ENCODE results near the gene FOXP1. TPM values are rescaled to one million over a fixed set of nuclear protein-coding genes. Genes with fewer than 3 reads are reported as not detected.
A peak's percentile ranks its signal among the peaks of the same experiment; 100 is the strongest.

The FOXP1 gene
- total RNA-seq, 4 donors from 2014 or later: 103 to 173 (median 140) TPM

DNA sequence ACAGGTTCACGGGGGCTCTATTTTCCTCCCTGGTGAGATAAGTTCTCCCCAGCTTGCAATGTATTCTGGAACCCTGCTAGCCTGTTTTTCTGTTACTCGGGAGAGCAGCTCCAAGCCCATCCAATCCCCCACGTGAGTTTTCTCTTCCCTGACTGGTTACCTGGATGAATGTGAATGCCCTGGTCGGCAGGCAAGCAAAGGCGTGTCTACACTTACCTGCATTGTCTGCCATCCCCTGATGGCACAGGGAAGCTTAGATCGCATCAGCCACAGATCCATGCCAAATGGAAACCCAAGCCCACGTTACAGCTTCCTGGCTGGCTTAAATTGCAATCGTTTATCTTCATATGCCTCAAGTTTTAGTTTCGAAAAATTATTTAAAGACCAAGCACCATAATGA lies 149.9 kb downstream of the FOXP1 start:
- Histone ChIP-seq H3K4me1 (peaks cover 0 to 8% (median 0%) of the 10 kb centered on the region in 4 donors), H3K9me3 (no peaks in the 10 kb centered on the region), H3K27me3 (no peaks in the 10 kb centered on the region), H3K27ac (no peak overlapping the region), H3K36me3 (no peaks in the 10 kb centered on the region), H3K4me3 (no peak overlapping the region)
- DNase-seq: no peak
- no peak for TF ChIP-seq POLR2A (IDR thresholded peaks at IDR 0.05)
- TF ChIP-seq, protein P1, sequence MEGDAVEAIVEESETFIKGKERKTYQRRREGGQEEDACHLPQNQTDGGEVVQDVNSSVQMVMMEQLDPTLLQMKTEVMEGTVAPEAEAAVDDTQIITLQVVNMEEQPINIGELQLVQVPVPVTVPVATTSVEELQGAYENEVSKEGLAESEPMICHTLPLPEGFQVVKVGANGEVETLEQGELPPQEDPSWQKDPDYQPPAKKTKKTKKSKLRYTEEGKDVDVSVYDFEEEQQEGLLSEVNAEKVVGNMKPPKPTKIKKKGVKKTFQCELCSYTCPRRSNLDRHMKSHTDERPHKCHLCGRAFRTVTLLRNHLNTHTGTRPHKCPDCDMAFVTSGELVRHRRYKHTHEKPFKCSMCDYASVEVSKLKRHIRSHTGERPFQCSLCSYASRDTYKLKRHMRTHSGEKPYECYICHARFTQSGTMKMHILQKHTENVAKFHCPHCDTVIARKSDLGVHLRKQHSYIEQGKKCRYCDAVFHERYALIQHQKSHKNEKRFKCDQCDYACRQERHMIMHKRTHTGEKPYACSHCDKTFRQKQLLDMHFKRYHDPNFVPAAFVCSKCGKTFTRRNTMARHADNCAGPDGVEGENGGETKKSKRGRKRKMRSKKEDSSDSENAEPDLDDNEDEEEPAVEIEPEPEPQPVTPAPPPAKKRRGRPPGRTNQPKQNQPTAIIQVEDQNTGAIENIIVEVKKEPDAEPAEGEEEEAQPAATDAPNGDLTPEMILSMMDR (IDR thresholded peaks at IDR 0.05): no peak

DNA sequence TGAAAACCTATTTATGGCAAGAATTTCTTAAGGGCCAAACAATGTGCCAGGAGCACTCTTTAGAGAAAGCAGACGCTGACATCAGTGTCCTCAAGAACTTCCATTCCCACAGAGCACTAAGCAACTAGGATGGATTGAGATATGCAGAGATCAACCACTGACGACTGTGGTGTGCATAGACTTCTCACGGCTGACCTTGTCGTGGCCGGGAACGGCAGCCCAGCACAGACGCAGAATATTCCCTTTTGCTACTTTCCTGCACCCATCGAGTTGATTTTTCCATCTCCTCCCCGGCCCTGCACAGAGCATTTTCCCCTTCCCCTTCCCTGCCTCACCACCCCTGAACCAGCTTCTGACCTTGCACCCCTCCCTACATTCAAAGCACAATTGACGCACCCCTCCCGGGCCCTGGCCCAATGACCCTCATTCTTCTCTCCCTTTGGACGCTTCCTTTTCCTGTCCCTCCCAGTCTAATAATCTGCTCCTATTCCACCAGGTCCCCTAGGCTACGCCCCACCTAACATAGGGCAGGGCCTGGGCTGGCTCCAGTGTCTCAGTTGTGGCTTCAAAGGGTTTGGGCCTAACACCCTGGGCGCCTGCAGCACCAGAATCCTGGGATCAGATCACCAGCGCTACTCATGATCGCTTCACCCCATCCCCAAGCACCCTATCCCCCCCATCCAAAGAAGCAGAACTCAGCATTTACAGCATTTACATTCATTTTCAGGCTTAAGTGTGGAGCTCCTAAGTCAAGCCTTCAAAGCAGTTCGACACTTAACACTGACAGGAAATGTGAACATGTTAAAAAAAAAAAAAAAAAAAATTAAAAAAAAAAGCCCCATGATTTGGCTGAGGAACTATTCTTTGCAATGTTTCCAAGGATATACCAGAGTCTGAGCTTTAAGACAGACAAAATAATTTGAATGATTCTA lies 151.2 kb downstream of the FOXP1 start:
- Histone ChIP-seq H3K4me1 (peaks cover 0 to 17% (median 0%) of the 10 kb centered on the region in 4 donors), H3K27ac (peak overlapping the region in 1 of 4 donors; percentile 33), H3K9me3 (no peaks in the 10 kb centered on the region), H3K4me3 (no peak overlapping the region), H3K36me3 (no peaks in the 10 kb centered on the region), H3K27me3 (no peaks in the 10 kb centered on the region)
- no peak for TF ChIP-seq POLR2A (IDR thresholded peaks at IDR 0.05)
- TF ChIP-seq, protein P1 (IDR thresholded peaks at IDR 0.05): no peak
- no peak for DNase-seq

DNA sequence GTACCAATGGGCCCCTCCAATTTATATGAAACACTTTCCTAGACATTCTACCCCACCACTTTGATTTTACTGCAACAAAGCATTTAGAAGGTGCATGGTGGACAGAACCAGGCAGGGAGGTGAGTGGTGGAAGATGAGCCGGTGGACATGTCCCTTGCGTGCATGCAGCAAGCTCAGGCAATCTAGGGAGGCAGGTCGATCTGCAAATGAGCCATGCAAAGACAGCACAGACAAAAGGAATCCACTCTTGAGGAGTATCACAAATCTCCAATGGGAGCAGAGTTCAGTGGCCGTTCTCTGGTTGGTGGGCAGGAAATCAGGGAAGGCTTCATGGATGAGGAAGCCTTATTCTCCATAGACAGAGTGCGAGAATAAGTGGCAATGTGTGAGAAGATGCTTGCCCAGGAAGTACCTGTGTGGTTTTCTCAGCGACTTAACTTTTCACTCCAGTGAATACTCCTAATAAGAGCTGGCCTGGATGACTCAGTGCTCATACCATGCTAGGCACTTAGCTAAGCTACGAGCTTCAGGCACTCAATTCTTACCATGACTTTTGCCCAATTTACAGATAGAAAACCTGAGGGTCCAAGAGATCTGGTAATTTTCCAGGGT lies 152.5 kb downstream of the FOXP1 start:
- Histone ChIP-seq H3K36me3 (no peaks in the 10 kb centered on the region), H3K27ac (peak overlapping the region in 1 of 4 donors; percentile 5), H3K4me3 (no peak overlapping the region), H3K4me1 (peaks cover 0 to 17% (median 0%) of the 10 kb centered on the region in 4 donors), H3K9me3 (no peaks in the 10 kb centered on the region), H3K27me3 (no peaks in the 10 kb centered on the region)
- TF ChIP-seq POLR2A (IDR thresholded peaks at IDR 0.05): no peak
- TF ChIP-seq, protein P1 (IDR thresholded peaks at IDR 0.05): no peak
- no peak for DNase-seq

DNA sequence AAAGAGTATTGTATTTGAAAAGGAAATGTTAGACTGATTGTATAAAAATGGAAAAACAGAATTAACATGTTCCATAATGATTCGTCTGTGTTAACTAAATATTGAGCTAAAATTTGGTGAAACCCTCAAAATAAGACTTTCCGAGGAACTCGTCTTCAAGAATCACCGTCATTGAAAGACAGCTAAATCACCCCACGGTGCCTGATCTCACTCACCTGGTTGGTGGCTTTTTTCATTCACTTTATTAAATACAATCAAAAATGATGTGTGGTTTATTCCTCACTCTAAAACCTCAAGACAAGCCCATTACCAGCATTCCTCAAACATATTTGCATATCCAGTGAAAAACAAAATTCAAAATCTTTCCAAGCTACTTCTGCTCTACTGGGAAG lies 153.9 kb downstream of the FOXP1 start:
- Histone ChIP-seq H3K36me3 (no peaks in the 10 kb centered on the region), H3K9me3 (no peaks in the 10 kb centered on the region), H3K4me1 (peaks cover 0 to 17% (median 0%) of the 10 kb centered on the region in 4 donors), H3K27ac (peak overlapping the region in 1 of 4 donors; percentile 50), H3K4me3 (no peak overlapping the region), H3K27me3 (no peaks in the 10 kb centered on the region)
- no peak for DNase-seq
- TF ChIP-seq, protein P1 (IDR thresholded peaks at IDR 0.05): no peak
- no peak for TF ChIP-seq POLR2A (IDR thresholded peaks at IDR 0.05)

DNA sequence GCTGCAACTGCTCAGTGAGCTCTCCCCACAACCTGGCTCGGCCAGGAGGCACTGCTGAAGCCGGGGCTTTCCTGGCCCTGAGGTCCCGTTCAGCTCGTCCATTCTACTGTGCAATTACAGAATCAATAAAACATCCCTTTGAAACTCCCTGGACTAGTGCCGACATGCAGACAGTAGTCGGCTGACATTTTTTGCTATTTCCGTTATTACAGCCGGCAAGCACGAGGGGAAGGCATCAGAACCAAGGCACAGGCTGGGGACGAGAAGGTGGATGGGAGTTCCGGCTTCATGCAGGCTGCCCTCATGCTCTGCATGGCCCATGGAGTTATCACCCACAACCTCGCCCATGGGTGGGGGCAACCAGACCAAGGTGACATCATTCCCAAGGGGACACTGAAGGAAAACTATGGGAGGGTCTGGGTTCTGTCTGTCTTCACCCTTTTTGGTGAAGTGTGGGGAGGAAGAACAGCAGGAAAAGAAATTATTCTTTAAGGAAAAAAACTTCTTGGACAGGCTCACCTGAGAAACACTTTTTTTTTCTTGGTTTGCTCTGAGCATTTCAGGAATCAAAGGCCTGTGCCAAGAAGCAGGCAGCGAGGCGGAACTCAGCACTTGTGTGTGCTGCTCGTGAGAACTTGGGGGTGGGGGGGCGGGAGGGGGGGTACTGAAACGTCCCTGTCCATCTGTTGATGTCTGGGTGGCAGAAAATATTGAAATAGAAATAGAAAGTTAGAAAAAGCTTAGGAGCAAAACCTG lies 154.5 kb downstream of the FOXP1 start:
- Histone ChIP-seq H3K4me3 (no peak overlapping the region), H3K27ac (peak overlapping the region in 3 of 4 donors; percentile 19 to 50 (median 38)), H3K9me3 (no peaks in the 10 kb centered on the region), H3K36me3 (no peaks in the 10 kb centered on the region), H3K27me3 (no peaks in the 10 kb centered on the region), H3K4me1 (peaks cover 0 to 17% (median 0%) of the 10 kb centered on the region in 4 donors)
- DNase-seq: no peak
- TF ChIP-seq POLR2A (IDR thresholded peaks at IDR 0.05): no peak
- TF ChIP-seq, protein P1 (IDR thresholded peaks at IDR 0.05): no peak
